Measurements from ENCODE around the gene ATG4C.
"Not testable (repeated sequence)": the region's sequence is repeated elsewhere in the genome, so short reads cannot be mapped to it uniquely, and the experiment has no call there.

Gene ATG4C, protein sequence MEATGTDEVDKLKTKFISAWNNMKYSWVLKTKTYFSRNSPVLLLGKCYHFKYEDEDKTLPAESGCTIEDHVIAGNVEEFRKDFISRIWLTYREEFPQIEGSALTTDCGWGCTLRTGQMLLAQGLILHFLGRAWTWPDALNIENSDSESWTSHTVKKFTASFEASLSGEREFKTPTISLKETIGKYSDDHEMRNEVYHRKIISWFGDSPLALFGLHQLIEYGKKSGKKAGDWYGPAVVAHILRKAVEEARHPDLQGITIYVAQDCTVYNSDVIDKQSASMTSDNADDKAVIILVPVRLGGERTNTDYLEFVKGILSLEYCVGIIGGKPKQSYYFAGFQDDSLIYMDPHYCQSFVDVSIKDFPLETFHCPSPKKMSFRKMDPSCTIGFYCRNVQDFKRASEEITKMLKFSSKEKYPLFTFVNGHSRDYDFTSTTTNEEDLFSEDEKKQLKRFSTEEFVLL

DNA sequence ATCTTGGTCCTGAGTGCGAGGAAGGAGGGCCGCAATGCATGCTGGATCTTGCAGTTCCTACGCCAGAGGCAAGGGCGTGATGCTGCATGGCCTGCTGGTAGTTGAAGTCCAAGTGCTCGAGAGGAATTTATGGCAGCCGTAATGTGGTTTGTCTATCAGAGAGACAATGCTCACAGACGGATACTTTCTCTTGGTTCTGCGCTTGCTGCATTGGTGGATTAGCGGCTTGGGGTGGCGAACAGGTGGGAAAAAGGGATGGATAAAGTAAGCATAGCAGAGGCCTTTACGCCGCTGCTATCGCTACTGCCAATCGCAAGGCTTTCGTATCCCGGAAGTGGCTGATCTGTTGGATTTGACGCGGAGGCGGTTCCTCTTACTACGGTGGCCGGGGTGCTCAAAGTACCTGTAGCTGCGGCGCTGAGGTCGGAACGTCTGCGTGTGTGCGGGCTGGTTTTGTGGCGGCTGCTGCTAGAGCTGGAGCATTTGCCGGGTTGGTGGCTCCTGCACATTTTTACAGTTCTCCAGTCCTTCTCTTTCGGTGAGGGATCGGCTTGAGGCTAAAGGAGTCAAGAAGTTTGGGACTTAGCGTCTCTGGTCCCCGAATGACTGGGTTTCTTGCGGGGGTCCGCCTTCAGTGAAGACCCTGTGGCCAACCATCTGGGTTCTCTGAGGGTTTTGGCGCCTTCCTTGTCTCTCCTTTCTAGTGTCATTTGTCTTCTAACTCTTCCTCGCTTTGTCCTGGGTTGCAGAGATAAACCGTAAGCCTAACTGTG lies at the start of gene ATG4C:
TSS of gene ATG4C (plus strand) at position 397 of the 773 bp plus-strand sequence. CDS start 19,655 bp downstream, outside the sequence.
- DNase-seq = peak; percentile 97

DNA sequence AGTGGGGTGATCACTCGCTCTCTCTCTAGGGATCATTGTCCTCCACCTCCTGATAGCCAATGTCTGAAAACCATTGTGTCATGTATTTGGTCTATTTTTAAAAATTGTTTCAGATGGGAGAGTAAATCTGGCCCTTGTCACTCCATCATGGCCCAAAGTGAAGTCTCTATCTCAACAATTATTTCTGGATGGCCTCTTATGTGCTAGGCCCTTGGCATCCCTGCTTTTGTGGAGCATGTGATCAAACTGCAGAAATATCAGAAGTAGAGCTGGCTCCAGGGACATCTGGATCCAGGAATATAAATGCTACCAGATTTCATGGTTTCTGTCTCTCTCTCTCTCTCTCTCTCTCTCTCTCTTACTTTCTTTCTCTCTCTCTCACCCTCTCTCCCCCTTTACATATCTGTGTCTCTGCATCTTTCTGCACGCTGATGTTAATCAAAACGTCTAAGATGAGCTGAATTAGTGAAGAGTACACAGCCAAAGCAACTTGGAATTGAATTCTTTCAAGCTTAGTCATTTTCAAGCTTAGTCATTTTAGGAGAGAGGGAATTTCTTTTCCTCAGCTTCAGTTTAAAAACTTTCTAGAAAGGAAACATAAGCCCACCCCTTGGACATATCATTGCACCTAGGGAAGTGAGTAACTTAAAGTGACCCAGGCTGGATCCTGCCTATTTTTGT lies 48.3 kb upstream of the ATG4C start:
- DNase-seq = peak; percentile 93

DNA sequence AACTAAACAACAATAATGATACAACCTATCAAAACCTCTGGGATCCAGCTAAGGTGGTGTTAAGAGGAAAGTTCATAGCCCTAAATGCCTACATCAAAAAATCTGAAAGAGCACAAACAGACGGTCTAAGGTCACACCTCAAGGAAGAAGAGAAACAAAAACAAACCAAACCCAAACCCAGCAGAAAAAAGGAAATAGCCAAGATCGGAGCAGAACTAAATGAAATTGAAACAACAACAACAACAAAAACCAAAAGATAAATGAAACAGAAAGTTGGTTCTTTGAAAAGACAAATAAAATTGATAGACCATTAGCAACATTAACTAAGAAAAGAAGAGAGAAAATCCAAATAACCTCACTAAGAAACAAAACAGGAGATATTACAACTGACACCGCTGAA lies 43.2 kb upstream of the ATG4C start:
- DNase-seq = not testable (repeated sequence)

DNA sequence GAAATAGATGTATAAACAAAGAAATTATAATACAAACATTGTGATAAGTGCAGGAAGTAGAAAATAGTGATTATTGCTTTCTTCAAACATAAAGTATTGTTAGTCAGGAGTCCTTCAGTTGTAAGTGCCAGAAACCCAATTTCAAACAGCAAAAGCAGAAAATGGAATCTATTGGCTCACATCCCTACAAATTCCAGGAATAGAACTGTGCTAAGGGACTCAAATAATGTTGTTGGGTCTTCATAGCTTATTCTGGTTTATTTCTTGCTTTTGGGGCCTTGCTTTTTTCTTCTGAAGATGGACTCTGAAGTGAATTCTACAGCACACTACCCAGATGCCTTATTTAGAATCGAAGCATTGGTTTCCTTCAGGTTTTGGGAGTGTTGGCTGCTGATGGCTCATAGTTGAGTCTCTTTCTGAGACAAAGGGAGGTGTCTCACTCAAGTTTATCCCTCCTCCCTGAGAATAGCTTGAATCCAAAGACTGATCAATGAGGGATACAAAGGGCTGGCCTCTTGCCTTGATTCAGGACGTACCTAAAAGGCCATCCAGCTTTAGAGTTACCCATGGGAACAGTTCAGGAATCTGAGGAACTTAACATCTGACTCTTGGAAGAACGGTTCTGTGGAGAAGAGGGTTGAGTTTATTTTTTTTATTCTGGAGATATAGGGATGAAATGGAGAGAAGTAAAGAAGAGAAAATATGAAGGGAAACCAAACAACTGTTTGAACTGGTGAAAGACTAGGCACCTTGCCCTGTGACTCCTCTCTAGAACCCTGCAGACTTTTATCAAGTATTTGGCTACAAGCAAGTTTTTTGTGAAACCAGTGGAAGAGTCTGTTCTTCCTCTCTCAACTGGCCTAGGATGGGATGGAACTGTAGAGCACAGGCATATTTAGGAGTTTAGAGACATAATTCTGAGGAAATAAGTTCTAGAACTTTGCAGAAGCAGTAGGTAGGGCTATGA lies 39.0 kb upstream of the ATG4C start:
- no peak for DNase-seq

DNA sequence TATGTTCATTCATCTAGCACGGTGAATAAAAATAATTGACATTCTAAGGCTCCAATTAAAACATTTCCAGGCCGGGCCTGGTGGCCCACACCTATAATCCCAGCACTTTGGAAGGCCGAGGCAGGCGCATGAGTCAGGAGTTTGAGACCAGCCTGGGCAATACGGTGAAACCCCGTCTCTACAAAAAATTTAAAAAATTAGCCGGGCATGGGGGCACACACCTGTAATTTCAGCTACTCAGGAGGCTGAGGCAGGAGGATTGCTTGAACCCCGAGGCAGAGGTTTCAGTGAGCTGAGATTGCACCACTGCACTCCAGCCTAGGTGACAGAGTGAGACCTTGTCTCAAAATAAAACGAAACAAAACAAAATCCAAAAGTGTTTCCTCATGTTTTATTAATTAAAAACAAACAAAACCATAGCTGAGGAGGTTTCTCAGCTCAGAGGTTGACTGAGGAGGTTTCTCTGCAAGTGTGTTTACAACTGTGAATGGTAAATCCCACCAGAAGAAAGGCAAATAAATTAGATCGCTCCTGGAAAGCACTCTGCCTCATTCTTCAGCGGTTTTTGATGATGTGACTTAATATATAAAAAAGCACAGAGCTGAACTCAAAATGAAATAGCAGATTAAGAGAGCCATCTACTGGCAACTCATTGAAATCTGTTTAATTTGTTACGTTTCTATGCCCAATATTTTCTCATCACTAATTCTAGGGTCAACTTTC lies 37.7 kb upstream of the ATG4C start:
- peak; percentile 64 for DNase-seq

DNA sequence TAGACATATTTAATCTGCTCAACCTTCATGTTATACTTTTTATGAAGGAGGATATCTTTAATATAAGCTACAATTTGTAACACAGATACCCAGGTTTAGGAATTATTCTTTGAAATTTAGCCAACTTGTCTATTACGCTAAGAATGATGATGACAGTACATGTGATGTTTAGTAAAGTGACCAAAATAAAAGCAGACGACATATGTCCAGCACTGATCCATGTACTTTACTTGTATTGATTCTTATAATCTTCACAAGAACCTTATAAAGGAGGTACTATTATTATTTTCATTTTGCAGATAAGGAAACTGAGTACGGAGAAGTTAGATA lies 37.2 kb upstream of the ATG4C start:
- no peak for DNase-seq

DNA sequence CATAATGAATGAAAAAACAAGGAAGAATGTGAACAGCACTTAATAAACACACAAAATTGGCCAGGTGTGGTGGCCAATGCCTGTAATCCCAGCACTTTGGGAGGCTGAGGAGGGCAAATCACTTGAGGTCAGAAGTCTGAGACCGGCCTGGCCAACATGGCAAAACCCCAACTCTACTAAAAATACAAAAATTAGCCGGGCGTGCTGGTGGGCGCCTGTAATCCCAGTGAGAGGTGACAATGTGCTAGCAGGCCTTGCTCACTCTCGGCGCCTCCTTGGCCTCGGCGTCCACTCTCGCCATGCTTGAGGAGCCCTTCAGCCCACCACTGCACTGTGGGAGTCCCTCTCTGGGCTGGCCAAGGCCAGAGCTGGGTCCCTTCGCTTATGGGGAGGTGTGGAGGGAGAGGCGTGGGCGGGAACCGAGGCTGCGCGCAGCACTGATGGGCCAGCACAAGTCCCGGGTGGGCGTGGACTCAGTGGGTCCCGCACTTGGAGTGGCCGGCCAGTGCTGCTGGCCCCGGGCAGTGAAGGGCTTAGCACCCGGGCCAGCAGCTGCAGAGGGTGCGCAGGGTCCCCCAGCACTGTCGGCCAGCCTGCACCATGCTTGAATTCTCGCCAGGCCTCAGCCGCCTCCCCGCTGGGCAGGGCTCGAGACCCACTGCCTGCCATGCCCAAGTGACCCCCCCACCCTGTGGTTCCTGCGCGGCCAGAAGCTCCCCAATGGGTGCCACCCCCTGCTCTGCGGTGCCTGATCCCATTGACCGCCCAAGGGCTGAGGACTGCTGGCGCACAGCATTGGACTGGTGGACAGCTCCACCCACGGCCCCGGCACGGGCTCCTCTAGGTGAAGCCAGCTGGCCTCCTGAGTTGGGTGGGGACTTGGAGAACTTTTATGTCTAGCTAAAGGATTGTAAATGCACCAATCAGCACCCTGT lies 30.6 kb upstream of the ATG4C start:
- no peak for DNase-seq

DNA sequence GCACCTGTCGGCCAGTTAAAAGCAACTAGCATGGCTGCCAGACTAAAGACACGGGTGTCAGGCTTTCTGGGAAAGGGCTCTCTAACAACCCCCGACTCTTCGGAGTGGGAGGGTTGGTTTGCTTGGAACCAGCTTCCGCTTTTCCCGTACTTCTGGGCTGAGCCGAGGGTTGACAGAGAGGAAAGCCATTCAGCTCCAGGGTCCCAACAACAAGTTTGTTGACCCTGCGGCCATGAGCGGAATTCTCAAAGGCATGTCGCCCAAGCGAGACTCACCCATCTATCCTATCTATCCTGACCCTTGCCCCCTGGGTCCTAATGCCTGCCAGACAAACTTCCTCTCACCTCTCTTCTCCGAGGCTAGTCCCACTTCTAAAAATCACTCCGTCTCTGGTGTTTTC lies 29.0 kb upstream of the ATG4C start:
- DNase-seq = not testable (repeated sequence)

DNA sequence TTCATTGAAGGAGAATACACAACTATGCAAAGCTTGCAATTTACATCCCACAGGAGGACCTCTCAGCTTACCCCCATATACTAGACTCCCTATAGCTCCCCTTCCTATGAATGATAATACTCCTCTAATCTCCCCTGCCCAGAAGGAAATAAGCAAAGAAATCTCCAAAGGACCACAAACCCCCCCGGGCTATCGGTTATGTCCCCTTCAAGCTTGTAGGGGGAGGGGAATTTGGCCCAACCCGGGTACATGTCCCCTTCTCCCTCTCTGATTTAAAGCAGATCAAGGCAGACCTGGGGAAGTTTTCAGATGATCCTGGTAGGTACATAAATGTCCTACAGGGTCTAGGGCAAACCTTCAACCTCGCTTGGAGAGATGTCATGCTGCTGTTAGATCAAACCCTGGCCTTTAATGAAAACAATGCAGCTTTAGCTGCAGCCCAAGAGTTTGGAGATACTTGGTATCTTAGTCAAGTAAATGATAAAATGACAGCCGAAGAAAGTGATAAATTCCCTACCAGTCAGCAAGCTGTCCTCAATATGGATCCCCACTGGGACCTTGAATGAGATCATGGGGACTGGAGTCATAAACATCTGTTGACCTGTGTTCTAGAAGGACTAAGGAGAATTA lies 27.6 kb upstream of the ATG4C start:
- DNase-seq = not testable (repeated sequence)

DNA sequence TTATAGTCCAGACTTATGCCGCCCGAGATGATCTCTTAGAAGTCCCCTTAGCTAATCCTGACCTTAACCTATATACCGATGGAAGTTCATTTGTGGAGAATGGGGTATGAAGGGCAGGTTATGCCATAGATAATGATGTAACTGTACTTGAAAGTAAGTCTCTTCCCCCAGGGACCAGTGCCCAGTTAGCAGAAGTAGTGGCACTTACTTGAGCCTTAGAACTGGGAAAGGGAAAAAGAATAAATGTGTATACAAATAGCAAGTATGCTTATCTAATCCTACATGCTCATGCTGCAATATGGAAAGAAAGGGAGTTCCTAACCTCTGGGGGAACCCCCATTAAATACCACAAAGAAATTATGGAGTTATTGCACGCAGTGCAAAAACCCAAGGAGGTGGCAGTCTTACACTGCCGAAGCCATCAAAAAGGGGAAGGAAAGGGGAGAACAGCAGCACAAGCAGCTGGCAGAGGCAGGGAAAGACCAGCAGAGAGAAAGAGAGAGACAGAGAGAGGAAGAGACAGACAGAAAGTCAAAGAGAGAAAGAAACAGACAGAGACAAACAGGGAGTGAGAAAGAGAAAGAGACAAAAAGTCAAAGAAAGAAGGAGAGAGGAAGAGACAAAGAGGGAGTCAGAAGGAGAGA lies 24.6 kb upstream of the ATG4C start:
- DNase-seq = not testable (repeated sequence)

DNA sequence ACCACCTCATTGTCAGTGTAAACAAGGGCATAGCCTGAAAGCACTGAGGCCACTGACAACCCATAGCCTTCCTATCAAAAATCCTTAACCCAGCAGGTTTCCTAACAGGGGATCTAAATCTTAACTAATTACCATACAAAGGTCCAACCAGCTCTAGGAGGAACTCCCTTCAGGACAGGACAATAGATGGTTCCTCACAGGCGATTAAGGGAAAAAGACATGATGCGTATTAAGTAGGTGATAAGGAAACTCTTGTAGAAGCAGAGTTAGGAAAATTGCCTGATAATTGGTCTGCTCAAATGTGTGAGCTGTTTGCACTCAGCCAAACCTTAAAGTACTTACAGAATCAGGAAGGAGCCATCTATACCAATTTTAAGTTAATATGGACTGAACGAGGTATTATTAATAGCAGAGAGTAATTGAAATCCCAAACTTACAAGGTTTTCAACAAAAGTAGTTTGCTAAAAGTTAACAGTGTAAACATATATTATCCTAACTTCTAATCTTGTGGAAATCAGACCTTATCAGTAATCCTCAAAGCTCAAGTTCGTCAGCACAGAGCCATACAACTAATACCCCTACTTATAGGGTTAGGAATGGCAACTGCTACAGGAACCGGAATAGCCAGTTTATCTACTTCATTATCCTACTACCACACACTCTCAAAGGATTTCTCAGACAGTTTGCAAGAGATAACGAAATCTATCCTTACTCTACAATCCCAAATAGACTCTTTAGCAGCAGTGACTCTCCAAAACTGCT lies 23.7 kb upstream of the ATG4C start:
- DNase-seq = not testable (repeated sequence)

DNA sequence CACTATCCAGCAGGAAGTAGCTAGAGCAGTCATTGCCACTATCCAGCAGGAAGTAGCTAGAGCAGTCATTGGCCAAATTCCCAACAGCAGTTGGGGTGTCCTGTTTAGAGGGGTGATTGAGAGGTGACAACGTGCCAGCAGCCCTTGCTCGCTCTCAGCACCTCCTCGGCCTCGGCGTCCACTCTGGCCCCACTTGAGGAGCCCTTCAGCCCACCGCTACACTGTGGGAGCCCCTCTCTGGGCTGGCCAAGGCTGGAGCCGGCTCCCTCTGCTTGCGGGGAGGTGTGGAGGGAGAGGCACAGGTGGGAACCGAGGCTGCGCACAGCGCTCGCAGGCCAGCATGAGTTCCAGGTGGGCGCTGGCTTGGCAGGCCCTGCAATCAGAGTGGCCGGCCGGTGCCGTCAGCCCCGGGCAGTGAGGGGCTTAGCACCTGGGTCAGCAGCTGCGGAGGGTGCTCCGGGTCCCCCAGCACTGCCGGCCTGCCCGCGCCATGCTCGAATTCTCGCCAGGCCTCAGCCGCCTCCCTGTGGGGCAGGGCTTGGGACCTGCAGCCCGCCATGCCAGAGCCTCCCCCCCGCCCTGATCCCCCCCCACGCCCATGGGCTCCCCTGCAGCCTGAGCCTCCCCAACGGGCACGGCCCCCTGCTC lies 22.6 kb upstream of the ATG4C start:
- DNase-seq = not testable (repeated sequence)

DNA sequence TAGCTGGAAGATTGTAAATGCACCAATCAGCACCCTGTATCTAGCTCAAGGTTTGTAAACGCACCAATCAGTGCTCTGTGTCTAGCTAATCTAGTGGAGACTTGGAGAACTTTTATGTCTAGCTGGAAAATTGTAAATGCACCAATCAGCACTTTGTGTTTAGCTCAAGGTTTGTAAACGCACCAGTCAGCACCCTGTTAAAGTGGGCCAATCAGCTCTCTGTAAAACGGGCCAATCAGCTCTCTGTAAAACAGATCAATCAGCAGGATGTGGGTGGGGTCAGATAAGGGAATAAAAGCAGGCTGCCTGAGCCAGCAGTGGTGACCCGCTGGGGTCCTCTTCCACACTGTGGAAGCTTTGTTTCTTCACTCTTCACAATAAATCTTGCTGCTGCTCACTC lies 21.9 kb upstream of the ATG4C start:
- not testable (repeated sequence) for DNase-seq

DNA sequence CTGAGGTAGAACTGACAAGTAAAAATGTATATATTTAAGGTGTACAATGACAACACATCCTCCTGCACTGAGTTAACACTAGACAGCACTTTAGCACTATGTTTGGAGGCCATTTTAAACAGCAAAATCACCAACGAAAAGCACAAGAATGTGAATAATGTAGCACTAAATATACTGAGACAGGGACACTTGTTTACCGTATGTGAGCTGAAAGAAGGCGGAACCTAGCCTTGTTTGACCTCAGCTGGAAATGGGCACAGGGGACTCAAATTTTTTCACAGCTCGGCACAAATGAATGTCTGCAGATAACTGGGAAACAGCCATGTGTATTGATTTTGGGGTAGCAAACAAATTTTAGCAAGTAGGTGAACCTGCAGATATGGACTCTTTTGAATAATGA lies 18.0 kb upstream of the ATG4C start:
- no peak for DNase-seq

DNA sequence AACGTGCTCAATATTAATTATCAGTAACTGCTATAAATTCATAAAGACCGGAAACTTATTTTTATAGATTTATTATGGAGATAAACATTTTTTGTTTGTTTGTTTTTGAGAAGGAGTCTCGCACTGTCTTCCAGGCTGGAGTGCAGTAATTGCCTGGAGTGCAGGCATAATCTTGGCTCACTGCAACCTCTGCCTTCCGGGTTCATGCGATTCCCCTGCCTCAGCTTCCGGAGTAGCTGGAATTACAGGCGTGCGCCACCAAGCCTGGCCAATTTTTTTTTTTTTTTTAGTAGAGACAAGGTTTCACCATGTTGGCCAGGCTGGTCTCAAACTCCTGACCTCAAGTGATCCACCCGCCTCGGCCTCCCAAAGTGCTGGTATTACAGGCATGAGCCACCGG lies 15.4 kb upstream of the ATG4C start:
- not testable (repeated sequence) for DNase-seq

DNA sequence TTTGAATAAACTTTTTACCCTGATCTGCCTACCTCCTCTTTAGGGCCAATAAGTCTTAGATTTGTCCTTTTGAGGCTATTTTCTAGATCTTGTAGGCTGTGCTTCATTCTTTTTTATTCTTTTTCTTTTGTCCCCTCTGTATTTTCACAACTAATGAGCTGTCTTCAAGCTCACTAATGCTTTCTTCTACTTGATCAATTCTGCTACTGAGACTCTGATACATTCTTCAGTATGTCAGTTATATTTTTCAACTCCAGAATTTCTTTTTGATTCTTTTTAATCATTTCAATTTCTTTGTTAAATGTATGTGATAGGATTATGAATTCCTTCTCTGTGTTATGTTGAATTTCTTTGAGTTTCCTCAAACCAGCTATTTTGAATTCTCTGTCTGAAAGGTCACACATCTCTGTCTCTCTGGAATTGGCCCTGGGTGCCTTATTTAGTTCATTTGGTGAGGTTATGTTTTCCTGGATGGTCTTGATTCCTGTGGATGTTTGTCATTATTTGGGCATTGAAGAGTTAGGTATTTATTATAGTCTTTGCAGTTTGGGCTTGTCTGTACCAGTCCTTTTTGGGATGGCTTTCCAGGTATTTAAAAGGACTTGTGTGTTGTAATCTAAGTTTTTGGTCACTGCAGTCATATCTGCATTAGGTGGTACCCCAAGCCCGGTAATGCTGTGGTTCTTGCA lies 11.2 kb upstream of the ATG4C start:
- no peak for DNase-seq

DNA sequence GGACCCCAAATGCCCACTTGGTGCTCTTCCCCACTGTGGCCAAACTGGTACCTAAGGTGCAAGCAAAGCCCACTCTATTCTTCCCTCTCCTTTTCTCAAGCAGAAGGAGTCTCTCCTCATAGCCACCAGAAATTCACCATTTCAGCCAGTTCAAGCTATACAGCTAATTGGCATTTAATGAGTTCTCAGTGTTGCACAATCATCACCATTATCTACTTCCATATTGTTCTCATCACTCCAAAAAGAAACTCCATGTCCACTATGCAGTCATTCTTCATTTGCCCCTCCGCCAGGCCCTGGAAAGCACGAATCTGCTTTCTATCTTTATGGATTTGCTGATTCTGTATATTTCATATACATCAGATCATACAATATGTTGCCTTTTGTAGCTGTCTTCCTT lies 9.9 kb upstream of the ATG4C start:
- no peak for DNase-seq
